A204.1 (cell line): ENCODE data around the gene ELOVL2.

Experiments
- FAIRE-seq: peaks from 2 replicates; lab custom pipeline; 2012; peaks lifted over from hg19 to GRCh38; lab: Jason Lieb, UNC

Gene ELOVL2

GRCh38 chr6:11056871-11057270 is 12.8 kb upstream of the ELOVL2 start:
- FAIRE-seq = no peak

DNA sequence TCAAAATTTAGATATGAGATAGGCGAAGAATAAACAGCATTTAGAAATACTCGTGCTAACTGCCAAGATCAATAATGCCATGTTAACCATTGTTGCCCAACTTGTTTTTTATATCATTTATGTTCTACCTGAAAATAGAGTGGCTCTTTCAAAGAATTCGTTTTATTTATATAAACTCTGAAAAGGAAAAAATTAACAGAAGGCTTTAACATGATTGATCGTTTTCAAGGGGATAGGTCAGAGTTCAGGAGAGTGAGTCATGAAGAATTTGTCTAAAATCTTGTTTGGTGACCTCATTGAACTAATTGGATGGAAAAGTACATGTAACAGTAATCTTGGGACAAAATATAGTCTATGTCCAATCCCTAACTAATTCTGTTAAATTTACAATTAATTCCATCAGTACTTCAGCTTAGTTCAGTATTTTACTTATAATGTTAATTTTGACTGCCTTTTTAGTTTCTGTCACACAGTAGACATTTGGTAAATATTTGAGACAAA is 11.1 kb upstream of the ELOVL2 start:
- no peak for FAIRE-seq

DNA sequence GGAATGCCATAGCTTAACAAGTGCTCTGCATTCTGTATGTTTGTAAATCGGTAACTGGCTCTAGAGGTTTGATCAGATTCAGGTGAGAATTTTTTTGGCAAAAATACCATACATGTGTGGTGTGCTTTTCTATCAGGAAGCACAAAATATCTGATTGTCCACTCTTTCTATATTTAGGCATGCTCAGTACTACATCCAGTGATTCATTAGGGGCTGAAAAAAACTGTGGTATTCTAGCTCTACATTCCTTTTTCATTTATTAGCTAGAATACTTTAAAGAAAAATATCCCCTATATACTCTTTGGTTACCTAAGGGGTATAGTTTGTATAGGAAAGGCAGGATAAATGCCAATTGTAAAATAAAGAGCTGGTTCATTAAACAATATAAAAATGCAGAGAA is 10.6 kb upstream of the ELOVL2 start:
- no peak for FAIRE-seq

DNA sequence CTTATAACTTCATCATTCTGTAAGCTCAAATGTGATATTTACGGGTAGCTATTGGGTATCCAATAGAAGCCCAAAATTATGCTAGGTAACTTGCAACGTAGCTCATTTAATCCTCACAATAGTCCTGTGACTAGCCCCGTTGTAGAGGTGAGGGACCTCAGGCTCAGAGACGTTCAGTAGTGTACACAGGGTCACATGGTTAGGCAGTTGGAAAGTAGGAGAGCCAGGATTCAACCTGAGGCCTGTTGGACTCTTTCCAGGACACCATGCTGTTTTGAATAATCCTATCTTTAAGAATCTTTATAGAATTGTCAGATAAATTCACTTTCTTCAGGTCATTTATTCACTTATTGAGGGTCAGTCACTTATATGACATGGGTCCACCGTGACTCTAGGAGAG is 9.2 kb upstream of the ELOVL2 start:
- no peak for FAIRE-seq

- no peak for FAIRE-seq
These were observed 6.6 kb upstream of the ELOVL2 start for GRCh38 chr6:11050731-11051130.

GRCh38 chr6:11044712-11045167 is 635 bp upstream of the ELOVL2 start:
- FAIRE-seq = no peak

- no peak for FAIRE-seq
These were observed 636 bp downstream of the ELOVL2 start for GRCh38 chr6:11043378-11043960.

GRCh38 chr6:11042750-11043377 is 1.2 kb downstream of the ELOVL2 start:
- FAIRE-seq = no peak

DNA sequence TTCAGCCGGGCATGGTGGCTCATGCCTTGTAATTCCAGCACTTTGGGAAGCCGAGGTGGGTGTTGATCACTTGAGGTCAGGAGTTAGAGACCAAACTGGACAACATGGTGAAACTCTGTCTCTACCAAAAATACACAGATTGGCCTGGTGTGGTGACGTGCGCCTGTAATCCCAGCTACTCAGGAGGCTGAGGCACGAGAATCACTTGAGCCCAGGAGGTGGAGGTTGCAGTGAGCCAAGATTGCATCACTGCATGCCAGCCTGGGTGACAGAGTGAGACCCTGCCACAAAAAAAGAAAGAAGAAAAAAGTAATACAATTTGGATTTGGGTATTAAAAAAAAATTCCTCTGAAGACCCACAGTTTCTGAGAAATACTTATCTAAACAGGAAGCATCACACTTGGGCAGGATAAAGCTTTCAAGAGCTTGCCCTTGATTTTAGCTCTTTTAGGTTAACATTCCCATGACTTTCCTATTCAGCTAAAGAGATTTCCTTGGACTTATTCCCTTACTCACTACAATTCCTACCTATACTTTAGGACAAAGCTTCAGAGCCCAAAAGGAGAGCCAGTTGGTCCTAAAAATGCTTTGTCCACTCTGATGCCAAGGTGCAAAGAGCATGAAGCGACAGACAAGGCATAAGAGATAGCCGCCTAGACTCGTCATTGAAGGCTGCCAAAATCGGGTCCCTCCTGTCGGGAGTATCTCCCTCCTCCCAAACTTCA is 1.9 kb downstream of the ELOVL2 start:
- FAIRE-seq = no peak

GRCh38 chr6:11040134-11040533 is 4.0 kb downstream of the ELOVL2 start:
- no peak for FAIRE-seq

- no peak for FAIRE-seq
These were observed 5.1 kb downstream of the ELOVL2 start for GRCh38 chr6:11039040-11039439.

DNA sequence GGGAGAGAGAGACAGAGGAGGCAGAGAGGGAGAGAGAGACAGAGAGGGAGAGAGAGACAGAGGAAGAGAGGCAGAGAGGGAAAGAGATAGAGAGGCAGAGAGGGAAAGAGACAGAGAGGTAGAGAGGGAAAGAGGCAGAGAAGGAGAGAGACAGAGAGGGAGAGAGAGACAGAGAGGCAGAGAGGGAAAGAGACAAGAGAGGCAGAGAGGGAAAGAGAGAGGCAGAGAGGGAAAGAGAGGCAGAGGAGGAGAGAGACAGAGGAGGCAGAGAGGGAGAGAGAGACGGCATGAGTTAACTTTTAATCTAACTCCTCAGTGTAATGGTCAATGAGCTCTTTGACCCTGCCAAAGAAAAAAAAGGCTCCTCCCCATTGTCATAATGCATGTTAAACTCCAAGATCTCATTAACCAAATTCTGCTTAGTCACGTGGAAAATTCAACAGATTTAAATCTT is 7.1 kb downstream of the ELOVL2 start:
- no peak for FAIRE-seq

- FAIRE-seq = no peak
These were observed 7.8 kb downstream of the ELOVL2 start for GRCh38 chr6:11036351-11036740.

GRCh38 chr6:11035616-11036350 is 8.3 kb downstream of the ELOVL2 start:
- FAIRE-seq = no peak

DNA sequence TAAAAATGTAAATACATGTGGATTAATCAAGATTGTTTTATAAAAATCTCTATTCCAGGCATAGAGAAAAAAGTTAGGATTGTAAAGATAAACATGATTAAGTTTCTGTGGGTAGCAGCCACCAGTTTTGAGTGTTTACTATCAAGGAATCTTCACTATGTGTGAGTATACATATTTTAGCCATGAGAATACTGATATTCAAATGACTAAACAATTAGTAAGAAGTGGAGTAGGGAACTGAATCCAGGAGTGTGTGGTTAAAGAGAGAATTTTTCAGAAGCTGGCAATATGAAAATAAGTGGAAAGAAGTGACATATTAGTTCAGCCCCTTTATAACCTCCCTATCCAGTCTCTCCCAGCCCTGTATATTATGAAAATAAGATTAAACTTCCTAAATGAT is 10.3 kb downstream of the ELOVL2 start:
- no peak for FAIRE-seq

DNA sequence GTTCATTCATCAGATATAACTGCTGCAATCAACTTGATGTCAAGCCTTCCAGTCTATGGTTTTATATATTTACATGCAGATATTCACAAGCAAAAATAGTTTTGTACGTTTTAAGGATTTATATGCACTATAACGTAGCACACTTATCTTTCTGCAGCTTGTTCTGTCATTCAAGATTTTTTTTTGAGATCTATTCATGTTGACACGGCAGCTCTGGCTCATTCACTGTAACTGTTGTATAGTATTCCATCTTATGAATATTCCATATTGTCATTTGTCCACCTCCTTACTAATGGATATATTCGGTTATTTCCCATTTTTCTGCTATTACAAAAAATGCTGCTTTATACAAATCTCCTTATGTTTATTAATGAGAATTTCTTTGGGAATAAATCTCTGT is 13.2 kb downstream of the ELOVL2 start:
- no peak for FAIRE-seq

GRCh38 chr6:11028959-11029358 is 15.1 kb downstream of the ELOVL2 start:
- FAIRE-seq = no peak

DNA sequence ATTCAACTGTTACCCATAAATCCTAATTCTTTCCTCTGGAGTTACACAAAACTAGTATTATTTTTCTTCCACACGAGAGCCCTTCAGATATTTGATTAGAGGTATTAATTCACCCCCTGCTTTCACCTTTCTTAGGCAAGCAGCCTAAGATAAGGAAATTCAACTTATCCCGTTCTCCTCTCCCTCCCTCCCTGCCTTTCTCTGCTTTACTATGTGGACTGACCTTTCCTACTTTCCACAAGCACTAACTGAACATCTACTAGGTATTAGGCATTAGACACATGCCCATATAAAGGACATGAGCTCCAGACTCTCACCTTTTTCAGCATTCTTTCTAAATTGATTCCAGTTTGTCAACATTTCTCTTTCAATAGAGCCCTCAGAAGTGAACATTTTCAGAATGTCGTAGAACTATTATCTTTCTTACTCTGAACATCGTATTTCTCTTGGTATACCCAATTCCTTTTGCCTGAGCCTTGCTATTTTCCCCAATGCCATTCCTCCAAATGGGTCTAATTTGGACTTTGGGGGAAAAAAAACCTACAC is 16.5 kb downstream of the ELOVL2 start:
- FAIRE-seq = no peak

DNA sequence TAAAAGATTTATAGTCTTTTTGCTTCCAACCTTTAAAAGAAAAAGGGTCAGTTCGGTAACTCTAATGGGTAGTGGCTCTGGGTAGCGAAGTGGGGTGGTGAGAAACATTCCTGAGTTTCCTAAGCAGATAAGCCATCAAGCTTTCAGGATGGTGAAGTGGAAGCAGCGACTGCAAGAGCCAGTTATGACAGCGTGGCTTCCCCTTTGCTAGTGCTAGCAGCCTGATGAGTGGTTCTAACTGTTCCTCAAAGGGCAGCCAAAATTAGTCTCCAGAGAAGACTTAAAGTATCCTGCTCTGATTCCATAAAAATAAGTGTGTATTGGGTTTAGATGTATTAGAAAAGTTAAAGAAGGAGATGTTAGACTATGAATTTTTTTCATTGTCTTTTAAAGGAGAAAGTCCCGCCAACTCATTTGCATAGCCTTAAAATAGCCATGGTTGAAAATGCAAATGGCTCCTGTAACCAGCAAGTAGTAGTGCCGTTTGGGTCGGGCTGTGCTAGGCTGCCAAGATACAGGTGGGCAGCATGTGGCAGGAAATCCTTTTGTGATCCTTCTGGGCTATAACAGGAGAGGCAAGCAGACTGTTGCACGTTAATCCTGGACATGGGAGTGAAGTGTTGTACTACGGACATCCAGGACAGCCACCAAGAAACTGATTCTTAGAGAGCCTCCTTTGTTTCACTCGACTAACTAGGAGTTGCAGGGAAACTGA is 18.0 kb downstream of the ELOVL2 start:
- FAIRE-seq = no peak

- no peak for FAIRE-seq
These were observed 19.0 kb downstream of the ELOVL2 start for GRCh38 chr6:11025130-11025529.

DNA sequence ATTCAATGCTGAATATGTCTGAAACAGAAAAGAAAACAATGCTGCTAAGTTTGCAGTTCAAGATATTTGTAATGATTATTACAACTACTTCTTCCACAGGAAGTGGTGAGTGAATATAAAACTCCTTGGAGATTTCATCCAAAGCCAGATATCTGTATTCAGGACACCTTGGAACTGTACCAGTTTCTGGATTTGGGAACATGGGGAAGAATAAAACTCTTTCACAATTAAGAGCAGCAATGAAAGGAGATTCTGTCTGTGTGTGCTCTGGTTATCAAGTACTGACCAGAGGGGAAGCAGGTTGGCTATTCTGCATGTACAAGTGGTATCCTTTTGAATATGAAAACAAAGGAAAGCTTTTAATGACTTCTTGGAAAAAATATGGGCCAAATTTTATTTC is 21.1 kb downstream of the ELOVL2 start:
- no peak for FAIRE-seq

- no peak for FAIRE-seq
These were observed 22.4 kb downstream of the ELOVL2 start for GRCh38 chr6:11021714-11022113.
